ENCODE data around the gene GRIN2D.

- peak; percentile 70 for TF ChIP-seq POLR2A (IDR thresholded peaks at IDR 0.05; ENCODE audit: low read length)
- TF ChIP-seq GATA1 (IDR thresholded peaks at IDR 0.05; ENCODE audit: low read depth, low read length): no peak
These were observed 29.5 kb upstream of the GRIN2D start, which contains the start of the genes SYNGR4 and TMEM143 for GRCh38 chr19:48363810-48364597.

All from erythroblast (primary cell).